GM23338 (cell line): ENCODE data around the gene PPFIBP2.

Experiments used
- CREB1 ChIP-seq: fragments of 250-450 bp; sonication (Bioruptor Pico); IDR thresholded peaks from 2 replicates; pipeline ENCODE4 v1.5.0; 2020; ENCODE audit warnings: low read depth, mild to moderate bottlenecking, moderate library complexity
- CTCF ChIP-seq, 2 experiments: fragments of 200-600 bp in 1 of 2; sonication (generic) in 1 of 2; conservative IDR thresholded peaks; 2 replicates each; pipeline versions ENCODE4 v1.5.1 to v1.6.1; 2016 to 2017; ENCODE audit warnings: antibody characterized with exemption in 2 of 2, low read depth in 2 of 2, mild to moderate bottlenecking in 2 of 2, moderate library complexity in 1 of 2
- EZH2 ChIP-seq: fragments of 200-600 bp; sonication (generic); IDR thresholded peaks from one replicate; pipeline ENCODE4 v1.8.0; 2017; ENCODE audit warnings: antibody characterized with exemption, mild to moderate bottlenecking, low read depth; ENCODE audit not compliant: unreplicated experiment
- EZH2phosphoT487 ChIP-seq: fragments of 200-600 bp; sonication (generic); IDR thresholded peaks from one replicate; pipeline ENCODE4 v1.8.1; 2018; ENCODE audit warnings: antibody characterized with exemption; ENCODE audit not compliant: unreplicated experiment
- POLR2AphosphoS5 ChIP-seq: IDR thresholded peaks from 2 replicates; pipeline ENCODE4 v1.6.1; 2016; ENCODE audit warnings: antibody characterized with exemption, low read depth
- REST ChIP-seq: IDR thresholded peaks from one replicate; pipeline ENCODE4 v1.6.1; 2018; ENCODE audit warnings: antibody characterized with exemption; ENCODE audit not compliant: unreplicated experiment
- STAT1 ChIP-seq: IDR thresholded peaks from one replicate; pipeline ENCODE4 v1.6.1; 2016; ENCODE audit warnings: antibody characterized with exemption; ENCODE audit not compliant: unreplicated experiment

- TF ChIP-seq EZH2phosphoT487 (no peak), REST (no peak), POLR2AphosphoS5 (no peak), CTCF (conservative IDR thresholded peaks at IDR 0.05; ENCODE audit: low read depth in 2 of 2) (no peak), CREB1 (CRISPR knock-in tag) (no peak), EZH2 (no peak), STAT1 (no peak)
Observed at GRCh38 chr11:7639643-7640025, 125.8 kb downstream of the PPFIBP2 start.
